Progenitor cell of endocrine pancreas (in vitro differentiated cells): Measurements from ENCODE around the gene ANKS1B. TPM values are rescaled to one million over a fixed set of nuclear protein-coding genes. Genes with fewer than 3 reads are reported as not detected.

Experiments
- DNase-seq: peaks from one replicate; pipeline ENCODE4 v3.0.0; 2021; ENCODE audit warnings: low spot score; ENCODE audit not compliant: unreplicated experiment
- H3K27ac Mint-ChIP-seq: 2 replicates; pipeline ENCODE4 v1.8.0; 2021; ENCODE audit warnings: mild to moderate bottlenecking, moderate library complexity, mixed read lengths
- H3K27me3 Mint-ChIP-seq: 2 replicates; pipeline ENCODE4 v1.8.0; 2021; ENCODE audit warnings: mixed read lengths
- H3K36me3 Mint-ChIP-seq: 2 replicates; pipeline ENCODE4 v1.8.0; 2022; ENCODE audit warnings: mixed read lengths; ENCODE audit not compliant: insufficient read depth
- H3K4me1 Mint-ChIP-seq: 2 replicates; pipeline ENCODE4 v1.8.0; 2021; ENCODE audit warnings: low read depth, mixed read lengths
- H3K4me3 Mint-ChIP-seq: 2 replicates; pipeline ENCODE4 v1.8.0; 2021; ENCODE audit warnings: low read depth, mild to moderate bottlenecking, moderate library complexity, mixed read lengths
- H3K9me3 Mint-ChIP-seq: 2 replicates; pipeline ENCODE4 v1.8.0; 2021; ENCODE audit warnings: low read depth, mixed read lengths
- total RNA-seq: library from RNA; stranded (reverse); gene quantifications from 2 replicates; pipeline ENCODE4 v1.2.1, GENCODE V29; 2021
- TF ChIP-seq, protein P1 (sequence below): fragments of 200-600 bp; sonication (generic); IDR thresholded peaks from one replicate; pipeline ENCODE4 v1.5.0; 2021; ENCODE audit warnings: antibody characterized with exemption, mild to moderate bottlenecking; ENCODE audit not compliant: unreplicated experiment

ANKS1B gene
- total RNA-seq, 1 donor from 2014 or later, result 10.1 TPM

- H3K4me3 Mint-ChIP-seq, result no peak overlapping the region
- no peak overlapping the region for H3K27ac Mint-ChIP-seq
- TF ChIP-seq, protein P1, sequence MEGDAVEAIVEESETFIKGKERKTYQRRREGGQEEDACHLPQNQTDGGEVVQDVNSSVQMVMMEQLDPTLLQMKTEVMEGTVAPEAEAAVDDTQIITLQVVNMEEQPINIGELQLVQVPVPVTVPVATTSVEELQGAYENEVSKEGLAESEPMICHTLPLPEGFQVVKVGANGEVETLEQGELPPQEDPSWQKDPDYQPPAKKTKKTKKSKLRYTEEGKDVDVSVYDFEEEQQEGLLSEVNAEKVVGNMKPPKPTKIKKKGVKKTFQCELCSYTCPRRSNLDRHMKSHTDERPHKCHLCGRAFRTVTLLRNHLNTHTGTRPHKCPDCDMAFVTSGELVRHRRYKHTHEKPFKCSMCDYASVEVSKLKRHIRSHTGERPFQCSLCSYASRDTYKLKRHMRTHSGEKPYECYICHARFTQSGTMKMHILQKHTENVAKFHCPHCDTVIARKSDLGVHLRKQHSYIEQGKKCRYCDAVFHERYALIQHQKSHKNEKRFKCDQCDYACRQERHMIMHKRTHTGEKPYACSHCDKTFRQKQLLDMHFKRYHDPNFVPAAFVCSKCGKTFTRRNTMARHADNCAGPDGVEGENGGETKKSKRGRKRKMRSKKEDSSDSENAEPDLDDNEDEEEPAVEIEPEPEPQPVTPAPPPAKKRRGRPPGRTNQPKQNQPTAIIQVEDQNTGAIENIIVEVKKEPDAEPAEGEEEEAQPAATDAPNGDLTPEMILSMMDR, result no peak
- H3K27me3 Mint-ChIP-seq, result no peaks in the 10 kb centered on the region
- H3K36me3 Mint-ChIP-seq, result no peaks in the 10 kb centered on the region
- no peaks in the 10 kb centered on the region for H3K9me3 Mint-ChIP-seq
- no peak for DNase-seq
- no peaks in the 10 kb centered on the region for H3K4me1 Mint-ChIP-seq
Observed at GRCh38 chr12:99002731-99003130, 982.0 kb downstream of the ANKS1B start.

DNA sequence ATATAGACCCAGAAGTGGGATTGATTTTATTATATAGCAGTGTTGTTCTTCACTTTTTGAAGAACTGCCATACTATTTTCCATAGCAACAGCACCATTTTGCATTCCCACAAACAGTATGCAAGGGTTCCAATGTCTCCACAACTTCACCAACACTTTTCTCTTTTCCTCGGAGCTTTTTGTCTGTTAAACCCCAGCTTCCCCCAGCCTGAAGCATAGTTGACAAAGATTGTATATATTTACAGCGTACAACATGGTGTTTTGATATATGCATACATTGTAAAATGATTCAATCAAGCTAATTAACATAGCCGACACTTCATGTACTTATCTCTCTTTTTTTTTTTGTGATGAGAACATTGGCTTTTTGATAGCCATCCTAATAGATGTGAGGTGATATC, 982.6 kb downstream of the ANKS1B start:
- no peaks in the 10 kb centered on the region for H3K4me1 Mint-ChIP-seq
- no peaks in the 10 kb centered on the region for H3K36me3 Mint-ChIP-seq
- H3K27ac Mint-ChIP-seq, result no peak overlapping the region
- no peak for DNase-seq
- no peaks in the 10 kb centered on the region for H3K9me3 Mint-ChIP-seq
- TF ChIP-seq, protein P1, result no peak
- no peaks in the 10 kb centered on the region for H3K27me3 Mint-ChIP-seq
- no peak overlapping the region for H3K4me3 Mint-ChIP-seq

DNA sequence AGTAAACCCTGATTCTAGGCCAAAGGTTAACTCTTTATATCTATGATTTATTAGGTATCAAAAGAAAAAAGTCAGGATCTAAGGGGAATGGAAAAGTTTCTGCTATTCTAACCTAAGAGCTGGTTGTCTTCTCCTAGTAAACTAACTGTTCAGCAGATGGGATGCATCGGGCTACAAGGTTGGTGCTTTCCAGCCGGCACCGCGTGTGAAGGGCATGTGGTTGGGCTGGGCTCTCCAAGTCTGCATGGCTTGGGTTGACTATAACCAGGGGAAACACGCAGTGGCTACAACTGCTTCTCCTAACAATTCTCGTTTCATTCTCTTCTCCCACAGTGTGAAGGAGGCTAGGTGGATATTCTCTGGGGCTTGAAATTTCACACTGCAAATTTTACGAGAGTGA, 985.2 kb downstream of the ANKS1B start:
- no peak overlapping the region for H3K27ac Mint-ChIP-seq
- H3K27me3 Mint-ChIP-seq, result no peaks in the 10 kb centered on the region
- no peaks in the 10 kb centered on the region for H3K4me1 Mint-ChIP-seq
- DNase-seq, result no peak
- H3K9me3 Mint-ChIP-seq, result no peaks in the 10 kb centered on the region
- TF ChIP-seq, protein P1, result no peak
- no peak overlapping the region for H3K4me3 Mint-ChIP-seq
- no peaks in the 10 kb centered on the region for H3K36me3 Mint-ChIP-seq

DNA sequence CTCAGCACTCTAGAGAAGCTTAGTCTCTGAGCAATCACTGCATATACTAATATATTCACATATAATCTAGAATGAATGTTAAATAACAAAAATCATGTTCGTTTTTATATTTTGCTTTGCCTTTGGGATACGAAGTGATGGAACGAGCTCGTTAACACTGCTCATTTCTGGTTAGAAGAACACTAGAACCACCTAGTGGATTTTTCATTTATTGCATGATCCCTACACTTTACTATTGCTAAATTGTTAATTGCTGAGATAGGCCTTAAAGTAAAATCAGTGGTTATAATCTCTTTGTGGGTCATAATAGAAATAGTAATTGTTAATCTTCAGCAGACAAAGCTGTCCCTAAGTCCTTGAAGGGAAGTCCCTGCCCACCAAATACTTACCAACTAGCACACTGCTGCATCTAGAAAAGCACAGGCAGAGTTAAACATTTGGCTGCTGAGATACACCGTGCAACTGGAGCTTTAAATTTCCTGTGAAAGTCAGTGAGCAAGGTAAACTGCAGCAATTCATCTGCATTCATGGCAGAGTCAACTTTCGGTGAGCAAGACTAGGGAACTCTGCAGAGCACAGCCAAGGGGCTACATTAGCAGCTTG, 985.9 kb downstream of the ANKS1B start:
- no peak for DNase-seq
- no peaks in the 10 kb centered on the region for H3K9me3 Mint-ChIP-seq
- H3K36me3 Mint-ChIP-seq, result no peaks in the 10 kb centered on the region

GRCh38 chr12:98997899-98998298, 986.8 kb downstream of the ANKS1B start:
- no peaks in the 10 kb centered on the region for H3K9me3 Mint-ChIP-seq
- no peaks in the 10 kb centered on the region for H3K4me1 Mint-ChIP-seq
- H3K4me3 Mint-ChIP-seq, result no peak overlapping the region
- H3K27ac Mint-ChIP-seq, result no peak overlapping the region
- DNase-seq, result no peak
- H3K36me3 Mint-ChIP-seq, result no peaks in the 10 kb centered on the region
- no peaks in the 10 kb centered on the region for H3K27me3 Mint-ChIP-seq
- TF ChIP-seq, protein P1, result no peak

More for the DNA sequence above, 985.9 kb downstream of the ANKS1B start:
- Mint-ChIP-seq H3K27me3 (no peaks in the 10 kb centered on the region), H3K4me3 (no peak overlapping the region), H3K4me1 (no peaks in the 10 kb centered on the region), H3K27ac (no peak overlapping the region)
- TF ChIP-seq, protein P1, result peak; percentile 82
